NCI-H1417 (cell line): ENCODE measurements around the gene PAQR6.

Experiments used
- DNase-seq, 3 experiments: peaks; one replicate each; lab custom pipeline; 2025; lab: John Stamatoyannopoulos, UW

PAQR6 gene

GRCh38 chr1:156262461-156263287 is 14.8 kb upstream of the PAQR6 start:
- DNase-seq = no peak

DNA sequence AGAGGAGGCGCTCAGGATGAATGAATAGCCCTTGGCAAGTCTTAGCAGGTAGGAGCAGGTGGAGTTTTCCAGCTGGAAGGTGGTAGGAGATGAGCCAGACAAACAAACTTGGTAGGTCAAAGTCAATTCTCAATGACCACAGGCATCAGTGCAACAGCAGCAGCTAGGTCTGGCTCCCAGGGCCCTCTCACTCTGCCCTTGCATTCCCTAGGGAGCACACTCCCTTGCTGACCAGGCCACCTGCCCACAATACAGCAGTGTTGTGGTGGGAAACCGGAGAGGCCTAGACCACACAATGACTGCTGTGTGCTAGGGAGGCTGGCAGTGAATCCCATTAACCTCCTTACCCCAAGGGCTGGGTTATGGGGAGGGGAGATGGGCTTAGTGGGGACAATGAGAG is 13.0 kb upstream of the PAQR6 start:
- DNase-seq = no peak

GRCh38 chr1:156259805-156260204 is 11.9 kb upstream of the PAQR6 start:
- no peak for DNase-seq

DNA sequence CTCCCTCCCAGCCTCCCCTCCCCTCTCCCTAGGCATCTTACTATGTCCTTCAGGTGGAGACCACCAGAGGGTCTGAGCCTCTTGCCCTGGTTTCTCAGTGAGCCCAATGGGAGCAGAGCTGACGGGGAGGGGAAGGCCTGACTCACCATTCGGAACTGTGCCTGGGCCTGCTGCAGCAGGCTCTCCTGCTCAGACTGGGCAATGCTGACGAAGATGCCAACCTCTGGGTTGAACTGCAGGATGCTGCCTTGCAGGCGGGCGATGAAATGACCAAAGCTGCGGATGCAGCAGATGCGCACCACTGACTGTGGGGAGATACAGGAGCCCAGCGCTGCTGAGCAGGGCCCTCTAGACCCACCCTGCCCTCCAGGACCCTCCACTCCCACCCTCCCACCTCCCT is 11.0 kb upstream of the PAQR6 start:
- DNase-seq = no peak

DNA sequence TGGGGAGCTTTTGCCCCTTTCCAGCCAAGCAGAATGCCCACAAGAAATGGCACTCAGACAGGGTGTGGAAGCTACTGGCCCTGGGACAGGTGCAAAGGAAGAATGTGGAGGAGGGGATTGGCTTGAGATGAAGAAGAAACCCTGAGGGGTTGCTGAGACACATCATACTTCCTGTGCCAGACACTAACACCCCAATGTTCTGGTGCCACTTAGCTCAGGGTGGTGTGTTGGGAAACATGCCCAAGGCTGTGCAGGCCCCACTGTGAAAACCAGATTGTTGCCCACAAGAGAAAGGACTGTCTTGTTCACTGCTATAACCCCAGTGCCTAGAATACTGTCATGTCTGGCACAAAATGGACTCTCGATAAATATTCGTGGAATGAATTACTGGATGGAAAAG is 9.9 kb upstream of the PAQR6 start:
- no peak for DNase-seq

DNA sequence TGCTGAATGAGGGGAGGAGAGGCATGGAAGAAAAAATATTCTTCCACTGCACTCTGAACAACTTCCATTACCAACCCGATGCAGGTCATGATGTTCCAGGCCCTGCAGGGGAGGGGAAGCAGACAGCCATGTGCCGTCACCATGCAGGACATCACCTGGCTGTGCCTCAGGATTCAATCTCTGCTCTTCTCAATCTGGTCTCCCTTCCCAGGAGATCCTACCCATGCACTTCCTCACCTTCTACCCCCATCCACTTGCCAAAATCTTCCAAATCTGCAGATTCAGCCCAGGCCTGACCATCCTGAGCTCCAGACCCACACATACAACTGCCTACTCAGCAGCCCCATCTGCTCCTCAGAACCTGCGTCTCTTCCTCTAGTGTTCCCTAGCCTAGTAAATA is 5.8 kb upstream of the PAQR6 start:
- DNase-seq = no peak

GRCh38 chr1:156251527-156251926 is 3.7 kb upstream of the PAQR6 start:
- no peak for DNase-seq

- DNase-seq = no peak
These were observed 1.7 kb upstream of the PAQR6 start for GRCh38 chr1:156249593-156249992.

- DNase-seq = no peak
These were observed 447 bp upstream of the PAQR6 start for GRCh38 chr1:156248323-156248683.

- DNase-seq = no peak
These were observed 936 bp downstream of the PAQR6 start for GRCh38 chr1:156246781-156247459.

DNA sequence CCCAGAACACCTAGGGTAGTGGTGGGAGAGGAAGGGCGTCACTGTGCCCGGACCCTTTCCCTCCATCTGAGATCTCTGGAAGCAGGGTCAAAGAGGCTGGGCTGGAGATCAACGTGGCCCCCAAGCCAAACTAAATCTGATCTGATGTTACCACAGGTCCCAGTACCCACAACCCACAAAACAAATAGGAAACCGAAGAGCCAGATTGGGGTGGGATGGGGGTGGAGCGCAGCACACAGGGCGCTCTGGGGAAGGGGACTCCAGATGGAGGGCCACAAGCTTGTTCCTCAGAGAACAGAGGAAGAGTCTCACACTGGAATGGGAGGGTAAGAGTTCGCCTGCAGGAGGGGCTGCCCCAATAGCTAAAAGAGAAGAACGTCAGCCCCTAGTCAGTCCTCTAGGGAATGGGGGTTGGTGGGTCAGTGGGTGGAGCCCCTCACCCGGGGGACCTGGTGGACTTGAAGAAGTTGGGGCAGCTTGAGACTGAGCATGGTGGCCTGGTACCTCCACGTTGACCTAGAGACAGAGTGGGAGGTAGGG is 1.5 kb downstream of the PAQR6 start:
- DNase-seq = no peak

- DNase-seq = peak in 2 of 3 experiments; percentile 69 to 72
These were observed 2.2 kb downstream of the PAQR6 start for GRCh38 chr1:156245451-156246232.

DNA sequence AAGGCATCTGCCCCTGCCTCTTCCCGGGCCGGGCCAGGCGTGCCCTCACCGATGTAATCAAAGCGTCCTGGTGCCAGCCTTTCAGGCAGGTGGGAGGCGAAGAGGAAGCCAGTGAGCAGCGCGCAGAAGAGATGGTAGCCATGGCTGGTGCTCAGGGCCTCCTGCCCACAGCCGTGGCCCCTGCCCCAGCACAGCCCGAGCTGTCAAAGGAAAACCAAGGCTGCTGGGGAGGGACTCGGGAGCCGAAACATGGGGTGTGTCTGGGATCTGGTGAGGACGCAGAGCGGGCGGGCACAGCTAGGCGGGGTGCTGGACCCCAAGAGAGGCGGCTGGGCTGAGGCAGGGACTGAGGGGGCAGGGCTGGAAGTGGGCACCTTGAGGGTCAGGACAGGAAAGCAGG is 3.1 kb downstream of the PAQR6 start:
- DNase-seq = no peak

DNA sequence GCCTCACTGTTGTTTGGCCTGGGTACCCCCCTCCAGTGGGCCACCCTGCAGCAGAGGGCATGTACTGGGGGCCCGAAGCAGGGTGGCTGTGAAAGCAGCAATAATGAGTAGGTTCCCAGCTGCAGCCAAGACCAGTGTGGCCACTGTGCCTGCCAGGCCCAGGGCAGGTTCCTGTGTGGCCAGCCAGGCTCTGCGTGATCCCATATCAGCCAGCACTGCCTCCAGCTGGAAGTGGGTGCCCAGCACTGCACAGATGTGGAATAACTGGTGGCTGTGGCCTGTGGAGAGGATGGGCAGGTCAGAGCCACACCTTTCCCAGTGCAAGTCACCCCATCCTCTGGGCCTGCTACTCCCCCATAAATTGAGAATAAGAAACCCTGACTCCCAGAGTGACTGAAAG is 3.7 kb downstream of the PAQR6 start:
- DNase-seq = no peak

- no peak for DNase-seq
These were observed 5.1 kb downstream of the PAQR6 start for GRCh38 chr1:156242738-156243137.

GRCh38 chr1:156241926-156242325 is 5.9 kb downstream of the PAQR6 start, which contains the start of gene BGLAP:
Gene BGLAP (plus strand): TSS chr1:156242184. CDS start chr1:156242232, 48 bp downstream.
- DNase-seq = no peak

- DNase-seq = no peak
These were observed 6.5 kb downstream of the PAQR6 start for GRCh38 chr1:156241311-156241811.

GRCh38 chr1:156238248-156238647 is 9.6 kb downstream of the PAQR6 start:
- no peak for DNase-seq

GRCh38 chr1:156236164-156236563 is 11.7 kb downstream of the PAQR6 start:
- DNase-seq = no peak

DNA sequence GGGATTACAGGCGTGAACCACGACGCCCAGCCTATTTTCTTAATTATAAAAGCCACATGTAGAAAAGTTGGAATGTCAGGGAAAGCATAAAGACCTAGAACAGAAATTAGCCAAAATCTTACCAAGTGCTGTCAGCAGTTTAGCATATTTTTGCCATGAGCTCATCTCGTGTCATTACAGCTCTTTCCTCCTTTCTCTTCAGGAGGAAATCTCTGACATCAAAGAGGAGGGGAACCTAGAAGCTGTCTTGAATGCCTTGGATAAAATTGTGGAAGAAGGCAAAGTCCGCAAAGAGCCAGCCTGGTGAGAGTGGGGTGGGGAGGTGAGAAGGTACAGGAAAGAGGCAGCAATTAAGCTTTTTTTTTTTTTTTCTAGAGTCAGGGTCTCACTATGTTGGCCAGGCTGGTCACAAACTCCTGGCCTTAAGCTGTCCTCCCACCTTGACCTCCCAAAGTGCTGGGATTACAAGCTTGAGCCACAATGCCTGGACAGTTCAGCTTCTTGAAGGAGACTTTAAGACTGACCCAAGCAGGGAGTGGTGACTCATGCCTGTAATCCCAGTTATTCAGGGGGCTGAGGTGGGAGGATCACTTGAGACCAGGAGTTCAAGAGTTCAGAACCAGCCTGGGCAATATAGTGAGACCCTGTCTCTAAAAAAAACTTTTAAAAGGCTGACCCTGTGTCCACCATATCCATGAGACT is 14.3 kb downstream of the PAQR6 start:
- no peak for DNase-seq

- DNase-seq = peak; percentile 15 to 55 (median 53)
These were observed 15.5 kb downstream of the PAQR6 start for GRCh38 chr1:156232201-156232894.
